IPS-18a (cell line): ENCODE results near the gene CCDC88B.
A peak's percentile ranks its signal among the peaks of the same experiment; 100 is the strongest.

ENCODE experiments used
- H3K27ac ChIP-seq: one replicate; pipeline ENCODE4 v1.5.1; 2013; ENCODE audit warnings: low read length
- H3K27me3 ChIP-seq: one replicate; pipeline ENCODE4 v1.6.1; 2013; ENCODE audit warnings: mild to moderate bottlenecking, low read length; ENCODE audit not compliant: control insufficient read depth, insufficient read depth
- H3K36me3 ChIP-seq: one replicate; pipeline ENCODE4 v1.6.1; 2013; ENCODE audit warnings: low read depth, low read length; ENCODE audit not compliant: control insufficient read depth
- H3K4me1 ChIP-seq: one replicate; pipeline ENCODE4 v1.6.1; 2013; ENCODE audit warnings: low read depth, low read length; ENCODE audit not compliant: control insufficient read depth
- H3K4me3 ChIP-seq: one replicate; pipeline ENCODE4 v1.5.1; 2013; ENCODE audit warnings: low read length
- H3K9ac ChIP-seq: one replicate; pipeline ENCODE4 v1.6.1; 2013; ENCODE audit warnings: mild to moderate bottlenecking, low read length, moderate library complexity
- H3K9me3 ChIP-seq: one replicate; pipeline ENCODE4 v1.6.1; 2013; ENCODE audit warnings: low read depth, low read length; ENCODE audit not compliant: control insufficient read depth

CCDC88B gene

DNA sequence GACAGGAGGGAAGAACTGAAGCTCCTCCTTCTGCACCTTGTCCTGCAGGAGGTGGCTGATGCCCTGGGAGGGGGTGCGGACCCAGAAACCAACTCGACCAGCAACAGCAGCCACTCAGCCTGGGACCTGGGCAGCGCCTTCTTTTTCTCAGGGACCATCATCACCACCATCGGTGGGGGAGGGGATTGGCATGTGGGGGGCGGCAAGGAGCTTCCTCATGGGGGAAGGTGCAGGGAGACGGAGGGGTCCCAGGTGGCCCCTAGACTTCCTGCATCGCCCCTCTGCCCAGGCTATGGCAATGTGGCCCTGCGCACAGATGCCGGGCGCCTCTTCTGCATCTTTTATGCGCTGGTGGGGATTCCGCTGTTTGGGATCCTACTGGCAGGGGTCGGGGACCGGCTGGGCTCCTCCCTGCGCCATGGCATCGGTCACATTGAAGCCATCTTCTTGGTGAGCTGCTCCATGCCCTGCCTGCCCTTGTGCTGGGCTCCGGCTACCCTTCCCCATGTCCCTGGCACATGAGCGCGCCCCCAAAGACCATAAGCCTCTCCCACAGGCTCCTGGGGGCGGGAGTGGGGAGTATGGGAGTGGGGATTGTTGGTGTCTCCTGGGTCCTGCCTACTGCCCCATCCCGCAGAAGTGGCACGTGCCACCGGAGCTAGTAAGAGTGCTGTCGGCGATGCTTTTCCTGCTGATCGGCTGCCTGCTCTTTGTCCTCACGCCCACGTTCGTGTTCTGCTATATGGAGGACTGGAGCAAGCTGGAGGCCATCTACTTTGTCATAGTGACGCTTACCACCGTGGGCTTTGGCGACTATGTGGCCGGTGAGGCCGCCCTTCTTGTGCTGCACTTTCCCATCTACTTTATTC, 42.9 kb upstream of the CCDC88B start:
- Histone ChIP-seq H3K27ac (no peak overlapping the region), H3K4me3 (no peak overlapping the region), H3K27me3 (peaks cover 100% of the 10 kb centered on the region), H3K9me3 (no peaks in the 10 kb centered on the region), H3K9ac (no peak overlapping the region), H3K36me3 (no peaks in the 10 kb centered on the region), H3K4me1 (no peaks in the 10 kb centered on the region)

DNA sequence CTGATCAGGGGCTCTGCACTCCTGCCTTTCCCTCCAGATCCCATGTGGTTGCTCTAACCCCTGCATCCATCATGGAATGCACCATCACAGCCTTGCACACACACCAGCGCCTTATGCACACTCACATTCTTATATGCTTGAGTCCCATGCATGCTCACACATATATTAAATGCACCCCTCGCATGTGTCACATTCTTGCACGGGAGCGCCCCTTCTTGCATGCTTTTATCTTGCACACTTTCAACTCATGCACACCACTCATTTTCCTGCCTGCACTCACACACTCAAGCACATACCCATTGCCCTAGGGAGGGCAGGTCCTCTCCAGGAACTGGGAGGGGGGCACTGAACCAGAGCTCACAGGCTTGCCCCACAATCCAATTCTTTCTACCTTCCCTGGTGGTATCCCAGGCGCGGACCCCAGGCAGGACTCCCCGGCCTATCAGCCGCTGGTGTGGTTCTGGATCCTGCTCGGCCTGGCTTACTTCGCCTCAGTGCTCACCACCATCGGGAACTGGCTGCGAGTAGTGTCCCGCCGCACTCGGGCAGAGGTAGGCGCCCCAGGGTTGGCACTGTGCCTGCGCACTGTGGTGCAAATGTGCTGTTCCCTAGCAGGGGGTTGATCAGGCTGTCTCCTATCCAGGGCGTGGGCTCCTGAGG, 42.2 kb upstream of the CCDC88B start:
- no peak overlapping the region for H3K27ac ChIP-seq
- no peaks in the 10 kb centered on the region for H3K36me3 ChIP-seq
- H3K4me1 ChIP-seq: no peaks in the 10 kb centered on the region
- H3K4me3 ChIP-seq: no peak overlapping the region
- no peak overlapping the region for H3K9ac ChIP-seq
- peaks cover 92% of the 10 kb centered on the region for H3K27me3 ChIP-seq
- H3K9me3 ChIP-seq: no peaks in the 10 kb centered on the region

DNA sequence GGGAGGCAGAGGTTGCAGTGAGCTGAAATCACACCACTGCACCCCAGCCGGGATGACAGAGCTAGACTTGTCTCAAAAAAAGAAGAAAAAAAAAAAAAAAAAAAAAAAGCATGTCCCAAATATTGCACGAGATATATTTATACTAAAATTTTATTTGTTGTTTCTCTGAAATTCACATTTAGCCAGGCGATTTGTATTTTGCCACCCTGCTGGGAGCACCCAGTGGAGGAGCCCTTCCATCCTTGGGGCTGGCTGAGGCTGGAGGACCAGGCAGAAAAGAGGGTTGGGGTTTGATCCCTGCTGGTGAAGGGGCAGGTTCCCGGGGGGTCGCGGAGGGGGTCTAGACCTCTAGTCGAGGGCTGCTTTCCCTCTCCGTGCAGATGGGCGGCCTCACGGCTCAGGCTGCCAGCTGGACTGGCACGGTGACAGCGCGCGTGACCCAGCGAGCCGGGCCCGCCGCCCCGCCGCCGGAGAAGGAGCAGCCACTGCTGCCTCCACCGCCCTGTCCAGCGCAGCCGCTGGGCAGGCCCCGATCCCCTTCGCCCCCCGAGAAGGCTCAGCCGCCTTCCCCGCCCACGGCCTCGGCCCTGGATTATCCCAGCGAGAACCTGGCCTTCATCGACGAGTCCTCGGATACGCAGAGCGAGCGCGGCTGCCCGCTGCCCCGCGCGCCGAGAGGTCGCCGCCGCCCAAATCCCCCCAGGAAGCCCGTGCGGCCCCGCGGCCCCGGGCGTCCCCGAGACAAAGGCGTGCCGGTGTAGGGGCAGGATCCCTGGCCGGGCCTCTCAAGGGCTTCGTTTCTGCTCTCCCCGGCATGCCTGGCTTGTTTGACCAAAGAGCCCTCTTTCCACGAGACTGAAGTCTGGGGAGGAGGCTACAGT, 40.8 kb upstream of the CCDC88B start:
- Histone ChIP-seq H3K4me3 (peak overlapping the region; percentile 24), H3K36me3 (no peaks in the 10 kb centered on the region), H3K9ac (no peak overlapping the region), H3K9me3 (no peaks in the 10 kb centered on the region), H3K27ac (no peak overlapping the region), H3K27me3 (peaks cover 78% of the 10 kb centered on the region), H3K4me1 (peaks cover 5% of the 10 kb centered on the region)

DNA sequence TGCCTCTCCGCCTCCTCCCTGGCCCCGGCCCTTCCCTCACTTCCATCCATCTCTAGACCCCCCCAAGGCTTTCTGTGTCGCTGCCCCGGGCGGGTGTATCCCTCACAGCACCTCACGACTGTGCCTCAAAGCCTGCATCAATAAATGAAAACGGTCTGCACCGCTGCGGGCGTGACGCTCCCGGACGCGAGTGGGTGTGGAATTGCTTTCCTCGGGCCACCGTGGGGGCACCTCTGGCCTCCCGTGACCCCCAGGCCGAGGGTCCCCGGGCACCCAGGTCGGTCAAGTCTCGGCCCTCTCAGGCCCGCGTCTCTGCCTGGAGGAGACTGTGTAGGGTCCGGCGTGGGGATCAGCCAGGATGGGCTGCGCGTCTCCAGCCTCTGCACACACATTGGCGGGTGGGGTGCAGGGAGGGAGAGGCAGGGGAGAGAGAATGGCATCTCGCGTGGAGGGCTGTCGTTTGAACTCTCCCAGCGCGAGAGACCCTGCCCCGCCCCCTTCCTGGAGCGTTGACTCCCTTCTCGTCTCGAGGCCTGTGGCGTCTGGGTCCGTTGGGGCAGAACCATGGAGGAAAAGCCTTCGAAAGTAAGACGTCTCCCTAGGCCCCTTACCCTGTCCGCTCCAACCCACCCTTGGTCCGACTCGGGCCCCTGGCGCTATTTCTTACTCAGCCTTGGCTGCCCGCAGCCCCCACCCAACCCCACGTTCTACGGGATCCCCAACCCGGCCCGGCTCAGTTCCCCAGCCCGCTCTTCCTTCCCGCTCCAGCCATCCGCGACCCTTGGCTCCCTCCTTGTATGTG, 40.0 kb upstream of the CCDC88B start, which contains the start of gene CATSPERZ:
Gene CATSPERZ, plus strand, starts transcription at position 512 of the 802 bp plus-strand sequence. Its CDS starts 53 bp downstream, at position 565.
- peaks cover 6% of the 10 kb centered on the region for H3K4me1 ChIP-seq
- H3K4me3 ChIP-seq: peak within 1 kb of the TSS; percentile 24
- no peak within 1 kb of the TSS for H3K27ac ChIP-seq
- no peak within 1 kb of the TSS for H3K9ac ChIP-seq
- H3K9me3 ChIP-seq: no peaks in the 10 kb centered on the region
- H3K36me3 ChIP-seq: no peaks in the 10 kb centered on the region
- peaks cover 70% of the 10 kb centered on the region for H3K27me3 ChIP-seq

DNA sequence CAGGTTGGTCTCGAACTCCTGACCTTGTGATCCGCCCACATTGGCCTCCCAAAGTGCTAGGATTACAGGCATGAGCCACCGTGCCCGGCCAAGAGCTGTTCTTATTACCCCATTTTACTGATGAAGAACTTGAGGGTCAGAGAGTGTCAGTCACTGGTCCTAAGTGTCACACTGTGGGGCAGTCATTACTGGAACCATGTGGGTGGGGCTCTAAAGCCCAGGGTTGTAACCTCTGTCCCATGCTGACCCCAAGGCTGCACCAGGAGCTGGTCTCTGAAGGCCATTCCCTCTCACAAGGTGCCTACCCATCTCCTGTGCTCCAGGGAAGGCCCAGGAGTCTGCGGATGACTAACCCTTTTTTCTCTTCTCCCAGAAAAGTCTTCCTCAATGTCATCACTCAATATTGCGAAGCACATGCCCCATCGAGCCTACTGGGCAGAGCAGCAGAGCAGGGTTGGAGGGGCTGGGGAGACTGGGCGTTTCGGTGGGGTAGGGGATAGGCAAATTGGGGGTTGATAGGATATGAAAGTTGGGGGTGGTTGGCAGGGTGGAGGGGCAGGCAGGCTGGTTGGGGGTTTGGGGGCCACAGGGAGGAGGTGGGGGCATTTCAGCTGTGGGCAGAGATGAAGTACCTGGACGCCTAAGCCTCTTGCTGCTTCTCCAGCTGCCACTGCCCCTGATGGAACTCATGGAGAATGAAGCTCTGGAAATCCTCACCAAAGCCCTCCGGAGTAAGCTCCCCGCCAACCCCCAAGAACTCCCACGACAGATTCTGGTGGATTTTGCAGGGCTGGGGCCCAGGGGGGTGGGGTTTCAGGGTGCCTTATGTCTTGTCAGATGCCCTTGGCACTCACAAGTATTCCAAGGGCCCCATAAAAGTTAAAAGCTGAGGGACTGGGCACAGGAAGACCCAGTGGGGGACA, 36.6 kb upstream of the CCDC88B start:
- Histone ChIP-seq H3K4me3 (peak overlapping the region; percentile 66), H3K9ac (no peak overlapping the region)

DNA sequence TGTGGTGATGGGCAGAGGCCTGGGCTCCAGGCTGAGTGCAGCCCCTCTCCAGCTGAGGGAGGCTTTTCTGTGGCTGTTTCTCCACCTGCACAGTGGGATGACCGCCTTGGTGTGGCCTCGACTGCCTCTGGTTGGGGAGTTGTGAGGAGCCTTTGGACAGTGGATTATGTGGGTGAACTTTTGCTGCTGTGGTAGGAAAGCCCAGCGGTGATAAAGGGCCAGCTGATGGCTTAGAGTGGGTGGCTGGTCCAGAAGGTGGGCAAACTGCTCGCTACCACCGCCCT, 36.0 kb upstream of the CCDC88B start:
- Histone ChIP-seq H3K4me1 (peaks cover 10% of the 10 kb centered on the region), H3K4me3 (peak overlapping the region; percentile 66)

More for the DNA sequence above, 36.6 kb upstream of the CCDC88B start:
- H3K27me3 ChIP-seq: peaks cover 37% of the 10 kb centered on the region
- H3K27ac ChIP-seq: no peak overlapping the region
- H3K9me3 ChIP-seq: no peaks in the 10 kb centered on the region
- peaks cover 10% of the 10 kb centered on the region for H3K4me1 ChIP-seq
- no peaks in the 10 kb centered on the region for H3K36me3 ChIP-seq

DNA sequence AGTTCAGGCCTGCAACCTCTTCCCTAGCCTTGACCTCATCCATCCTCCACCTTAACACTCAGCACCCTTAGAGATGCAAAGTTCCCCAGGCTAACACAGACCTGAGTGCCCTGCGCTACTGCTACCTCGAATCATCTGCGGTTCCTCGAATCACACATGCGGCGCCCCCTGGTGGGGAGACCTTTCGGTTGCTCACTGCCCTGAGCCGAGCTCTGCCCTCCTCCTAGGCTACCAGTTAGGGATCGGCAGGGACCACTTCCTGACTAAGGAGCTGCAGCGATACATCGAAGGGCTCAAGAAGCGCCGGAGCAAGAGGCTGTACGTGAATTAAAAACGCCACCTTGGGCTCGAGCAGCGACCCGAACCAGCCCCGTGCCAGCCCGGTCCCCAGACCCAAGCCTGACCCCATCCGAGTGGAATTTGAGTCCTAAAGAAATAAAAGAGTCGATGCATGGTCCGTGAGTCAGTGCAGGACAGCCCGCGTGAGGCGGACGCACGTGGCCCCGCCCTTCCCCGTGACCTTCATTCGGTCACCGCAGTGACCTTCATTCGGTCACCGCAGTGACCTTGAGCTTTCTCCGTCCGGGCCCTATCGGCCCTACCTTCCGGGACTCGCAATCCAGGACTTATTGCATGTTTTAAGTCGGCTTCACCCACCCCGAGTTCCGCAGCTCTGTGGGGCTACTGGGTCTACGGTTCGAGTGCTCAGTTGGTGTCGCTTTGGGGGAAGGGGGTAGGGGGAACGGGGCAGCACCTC, 35.5 kb upstream of the CCDC88B start:
- Histone ChIP-seq H3K27me3 (peaks cover 26% of the 10 kb centered on the region), H3K4me1 (peaks cover 10% of the 10 kb centered on the region), H3K9me3 (no peaks in the 10 kb centered on the region), H3K4me3 (peak overlapping the region; percentile 66), H3K36me3 (no peaks in the 10 kb centered on the region), H3K9ac (peak overlapping the region; percentile 83), H3K27ac (peak overlapping the region; percentile 82)

More for the DNA sequence above, 36.0 kb upstream of the CCDC88B start:
- Histone ChIP-seq H3K9me3 (no peaks in the 10 kb centered on the region), H3K9ac (peak overlapping the region; percentile 83), H3K27ac (no peak overlapping the region), H3K27me3 (peaks cover 31% of the 10 kb centered on the region), H3K36me3 (no peaks in the 10 kb centered on the region)

DNA sequence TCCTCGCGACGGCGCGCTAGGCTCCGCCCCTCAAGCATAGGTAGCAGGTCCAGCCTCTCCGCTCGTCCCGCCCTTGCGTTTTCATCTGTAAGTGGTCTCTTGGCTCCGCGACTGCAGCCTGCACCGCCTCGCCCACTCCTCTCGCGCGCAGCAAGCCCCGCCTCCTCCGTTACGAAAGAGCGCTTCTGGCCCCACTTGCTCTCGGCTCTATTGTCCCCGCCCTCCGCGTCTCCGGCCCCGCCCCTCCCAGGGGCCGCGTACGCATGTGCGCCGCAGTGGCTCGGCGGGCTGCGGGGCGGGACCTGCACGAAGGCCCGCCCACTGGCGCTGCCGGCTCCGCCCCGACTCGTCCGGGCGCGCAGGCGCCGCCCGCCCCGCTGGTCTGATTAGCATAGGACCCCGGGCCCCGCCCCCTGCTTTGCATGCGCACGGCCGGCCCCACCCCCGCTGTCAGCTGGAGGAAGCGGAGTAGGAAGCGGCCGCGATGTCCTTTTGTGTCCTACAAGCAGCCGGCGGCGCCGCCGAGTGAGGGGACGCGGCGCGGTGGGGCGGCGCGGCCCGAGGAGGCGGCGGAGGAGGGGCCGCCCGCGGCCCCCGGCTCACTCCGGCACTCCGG, 34.8 kb upstream of the CCDC88B start, which contains the start of gene ESRRA:
Gene ESRRA, plus strand, starts transcription at position 450 of the 616 bp plus-strand sequence. CDS start 1,656 bp downstream, outside the sequence.
- Histone ChIP-seq H3K9ac (peak within 1 kb of the TSS; percentile 83), H3K36me3 (no peaks in the 10 kb centered on the region), H3K4me3 (peak within 1 kb of the TSS; percentile 80), H3K27ac (peak within 1 kb of the TSS; percentile 82), H3K9me3 (no peaks in the 10 kb centered on the region), H3K4me1 (peaks cover 10% of the 10 kb centered on the region), H3K27me3 (peaks cover 19% of the 10 kb centered on the region)

DNA sequence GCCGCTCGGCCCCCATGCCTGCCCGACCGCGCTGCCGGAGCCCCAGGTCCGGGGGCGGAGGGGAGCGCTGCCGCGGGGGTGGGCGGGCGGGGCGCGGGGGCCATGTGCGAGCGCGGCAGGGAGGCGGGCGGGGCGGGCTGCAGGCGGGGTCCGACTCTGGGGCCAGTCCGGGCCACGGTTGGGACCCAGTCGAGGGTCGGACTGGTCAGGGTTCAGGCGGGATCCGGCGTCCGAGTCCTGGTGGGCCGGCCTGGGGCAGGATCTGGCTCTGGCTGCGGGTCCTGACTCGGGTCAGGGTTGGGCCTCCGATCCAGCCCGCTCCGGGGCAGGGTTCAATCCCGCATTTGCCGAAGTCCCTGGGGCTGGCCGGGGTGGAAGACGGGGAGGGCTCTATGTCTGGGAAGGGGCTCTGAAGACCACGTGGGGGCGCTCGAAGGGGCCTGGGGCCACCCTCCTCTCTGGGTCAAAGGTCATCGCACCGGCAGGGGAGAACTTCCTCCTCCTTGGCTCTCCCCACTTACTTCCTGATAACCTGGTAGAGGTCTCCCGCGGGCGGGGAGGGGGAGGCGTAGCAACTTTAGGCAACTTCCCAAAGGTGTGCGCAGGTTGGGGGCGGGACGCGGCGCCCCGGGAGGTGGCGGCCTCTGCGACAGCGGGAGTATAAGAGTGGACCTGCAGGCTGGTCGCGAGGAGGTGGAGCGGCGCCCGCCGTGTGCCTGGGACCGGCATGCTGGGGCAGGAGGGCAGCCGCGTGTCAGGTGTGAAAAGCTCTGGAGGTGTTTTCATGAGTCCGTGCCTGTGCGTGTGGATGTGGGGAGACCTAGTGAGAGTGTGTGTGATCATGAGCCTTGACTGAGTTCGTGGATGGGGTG, 34.1 kb upstream of the CCDC88B start:
- Histone ChIP-seq H3K27me3 (peaks cover 11% of the 10 kb centered on the region), H3K4me3 (peak overlapping the region; percentile 80), H3K4me1 (peaks cover 10% of the 10 kb centered on the region), H3K27ac (no peak overlapping the region), H3K36me3 (no peaks in the 10 kb centered on the region), H3K9me3 (no peaks in the 10 kb centered on the region), H3K9ac (peak overlapping the region; percentile 82)
